ENCODE measurements around the gene KSR2.

- TF ChIP-seq GATAD1 (CRISPR knock-in tag; IDR thresholded peaks at IDR 0.05): no peak
- no peak for TF ChIP-seq ZBTB33 (CRISPR knock-in tag; IDR thresholded peaks at IDR 0.05)
- TF ChIP-seq IKZF4 (CRISPR knock-in tag; IDR thresholded peaks at IDR 0.05; ENCODE audit: borderline replicate concordance, low read depth, not compliant biosample characterization): no peak
- TF ChIP-seq SRF (IDR thresholded peaks at IDR 0.05; ENCODE audit: low read depth, low read length): no peak
- TF ChIP-seq ZNF430 (CRISPR knock-in tag; IDR thresholded peaks at IDR 0.05): no peak
- TF ChIP-seq CREBL2 (CRISPR knock-in tag; IDR thresholded peaks at IDR 0.05; ENCODE audit: borderline replicate concordance): no peak
- TF ChIP-seq CTCF (CRISPR knock-in tag; IDR thresholded peaks at IDR 0.05): no peak
These were observed 388.1 kb downstream of the KSR2 start for GRCh38 chr12:117580718-117581062.

Data from HepG2 (cell line).